A673 (cell line): ENCODE results near the gene SLC26A11.

ENCODE experiments used
- EZH2 ChIP-seq: fragments of 200-600 bp; sonication (generic); IDR thresholded peaks from 2 replicates; pipeline ENCODE4 v1.6.1; 2017; ENCODE audit warnings: borderline replicate concordance, low read depth, mild to moderate bottlenecking, mixed read lengths, antibody characterized with exemption, low read length; ENCODE audit not compliant: poor library complexity, severe bottlenecking
- TF ChIP-seq, protein P1 (sequence below): fragments of 300-800, 200-600 bp; sonication (generic); conservative IDR thresholded peaks from 2 replicates; pipeline ENCODE4 v1.5.1; 2017; ENCODE audit warnings: low read depth, mild to moderate bottlenecking, antibody characterized with exemption, low read length, moderate library complexity, mixed read lengths

DNA sequence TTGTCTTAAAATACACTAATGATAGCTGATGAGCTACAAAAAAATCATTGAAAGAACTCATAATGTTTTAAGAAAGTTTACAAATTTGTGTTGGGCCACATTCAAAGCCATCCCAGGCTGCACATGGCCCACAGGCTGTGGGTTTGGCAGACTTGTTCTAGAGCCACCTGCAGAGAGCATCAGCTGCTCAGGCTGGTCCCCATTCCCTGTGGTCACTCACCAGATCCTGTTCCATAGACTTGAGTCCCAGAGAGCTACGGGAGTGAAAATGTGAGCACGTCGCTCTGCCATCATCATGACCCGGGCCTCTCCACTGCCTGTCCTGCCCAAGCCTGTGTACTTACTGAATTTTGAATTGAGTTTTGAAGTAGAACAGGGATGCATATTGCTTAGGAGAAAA lies 6.9 kb downstream of the SLC26A11 start:
- TF ChIP-seq, protein P1, sequence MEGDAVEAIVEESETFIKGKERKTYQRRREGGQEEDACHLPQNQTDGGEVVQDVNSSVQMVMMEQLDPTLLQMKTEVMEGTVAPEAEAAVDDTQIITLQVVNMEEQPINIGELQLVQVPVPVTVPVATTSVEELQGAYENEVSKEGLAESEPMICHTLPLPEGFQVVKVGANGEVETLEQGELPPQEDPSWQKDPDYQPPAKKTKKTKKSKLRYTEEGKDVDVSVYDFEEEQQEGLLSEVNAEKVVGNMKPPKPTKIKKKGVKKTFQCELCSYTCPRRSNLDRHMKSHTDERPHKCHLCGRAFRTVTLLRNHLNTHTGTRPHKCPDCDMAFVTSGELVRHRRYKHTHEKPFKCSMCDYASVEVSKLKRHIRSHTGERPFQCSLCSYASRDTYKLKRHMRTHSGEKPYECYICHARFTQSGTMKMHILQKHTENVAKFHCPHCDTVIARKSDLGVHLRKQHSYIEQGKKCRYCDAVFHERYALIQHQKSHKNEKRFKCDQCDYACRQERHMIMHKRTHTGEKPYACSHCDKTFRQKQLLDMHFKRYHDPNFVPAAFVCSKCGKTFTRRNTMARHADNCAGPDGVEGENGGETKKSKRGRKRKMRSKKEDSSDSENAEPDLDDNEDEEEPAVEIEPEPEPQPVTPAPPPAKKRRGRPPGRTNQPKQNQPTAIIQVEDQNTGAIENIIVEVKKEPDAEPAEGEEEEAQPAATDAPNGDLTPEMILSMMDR: no peak
- no peak for TF ChIP-seq EZH2
